ENCODE measurements around the gene PPP2R2C.

PPP2R2C gene

DNA sequence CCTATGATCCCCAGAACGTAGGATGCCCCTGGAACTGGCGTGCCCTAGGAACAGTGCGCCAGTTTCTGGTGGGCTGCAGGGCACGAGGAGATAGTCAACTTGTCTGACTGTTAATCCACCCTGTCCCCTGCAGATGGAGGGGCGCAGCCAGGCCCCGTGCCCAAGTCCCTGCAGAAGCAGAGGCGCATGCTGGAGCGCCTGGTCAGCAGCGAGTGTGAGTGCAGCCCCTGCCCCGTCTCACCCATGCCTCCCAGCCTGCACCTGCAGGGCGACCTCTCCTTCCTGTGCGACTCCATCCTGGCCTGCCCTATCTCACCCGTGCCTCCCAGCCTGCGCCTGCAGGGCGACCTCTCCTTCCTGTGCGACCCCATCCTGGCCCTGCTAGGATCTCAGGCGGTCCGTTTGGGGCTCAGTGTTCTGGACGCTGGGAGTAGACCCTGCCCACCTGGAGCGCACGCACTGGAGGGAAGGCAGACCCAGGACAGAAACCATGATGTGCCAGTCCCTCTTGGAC, 180.6 kb downstream of the PPP2R2C start:
- no peak for DNase-seq (ENCODE audit: low read depth in 2 of 2, low spot score in 1 of 2)

DNA sequence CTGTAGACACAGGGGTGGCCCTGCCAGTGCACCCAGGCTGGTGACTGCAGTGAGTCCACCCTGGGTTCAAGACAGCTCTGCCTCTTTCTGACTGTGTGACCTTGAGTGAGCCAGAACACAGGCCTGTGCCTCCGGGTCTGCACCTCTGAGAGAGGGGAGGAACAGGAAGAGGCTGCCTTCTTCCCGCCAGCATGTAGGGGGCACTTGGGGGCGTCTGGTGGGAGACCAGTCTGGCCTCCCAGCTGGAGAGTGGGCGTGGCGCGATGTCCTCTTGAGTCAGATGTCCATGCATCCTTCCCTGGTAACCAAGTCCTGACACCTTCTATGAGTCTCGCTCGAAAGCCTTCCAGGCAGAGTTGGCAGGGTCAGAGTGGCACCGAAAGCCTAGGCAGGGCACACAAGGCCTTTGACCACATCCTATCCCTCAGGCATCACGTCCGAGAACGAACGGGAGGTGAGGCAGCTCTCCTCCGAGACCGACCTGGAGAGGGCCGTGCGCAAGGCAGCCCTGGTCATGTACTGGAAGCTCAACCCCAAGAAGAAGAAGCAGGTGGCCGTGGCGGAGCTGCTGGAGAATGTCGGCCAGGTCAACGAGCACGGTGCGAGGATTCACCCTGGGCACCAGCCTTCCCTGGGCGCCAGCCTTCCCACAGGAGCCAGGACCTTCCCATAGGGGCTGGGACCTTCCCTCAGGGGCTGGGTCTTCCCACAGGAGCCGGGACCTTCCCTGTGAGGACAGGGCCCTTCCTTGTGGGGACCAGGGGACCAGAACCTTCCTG, 181.5 kb downstream of the PPP2R2C start:
- no peak for DNase-seq (ENCODE audit: low read depth in 2 of 2, low spot score in 1 of 2)

DNA sequence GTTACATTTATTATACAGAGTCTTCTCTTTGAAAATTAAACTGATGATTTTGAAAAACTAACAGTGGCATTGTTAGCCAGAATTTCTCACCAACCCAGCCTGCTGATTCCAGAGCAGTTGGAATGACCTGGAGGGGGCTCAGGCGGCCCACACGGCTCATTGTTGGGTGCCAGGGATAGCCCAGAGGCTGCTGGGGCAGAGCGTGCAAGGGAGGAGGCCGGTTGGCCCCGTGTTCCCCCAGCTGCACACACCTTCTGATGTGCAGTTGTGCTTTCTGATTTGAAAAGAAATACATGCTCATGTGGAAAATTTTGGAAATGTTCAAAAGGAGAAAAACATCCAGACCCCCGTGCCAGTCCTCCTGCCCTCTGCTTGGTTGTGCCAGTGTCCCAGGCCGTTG, 182.2 kb downstream of the PPP2R2C start:
- DNase-seq (ENCODE audit: low read depth in 2 of 2, low spot score in 1 of 2), result no peak

DNA sequence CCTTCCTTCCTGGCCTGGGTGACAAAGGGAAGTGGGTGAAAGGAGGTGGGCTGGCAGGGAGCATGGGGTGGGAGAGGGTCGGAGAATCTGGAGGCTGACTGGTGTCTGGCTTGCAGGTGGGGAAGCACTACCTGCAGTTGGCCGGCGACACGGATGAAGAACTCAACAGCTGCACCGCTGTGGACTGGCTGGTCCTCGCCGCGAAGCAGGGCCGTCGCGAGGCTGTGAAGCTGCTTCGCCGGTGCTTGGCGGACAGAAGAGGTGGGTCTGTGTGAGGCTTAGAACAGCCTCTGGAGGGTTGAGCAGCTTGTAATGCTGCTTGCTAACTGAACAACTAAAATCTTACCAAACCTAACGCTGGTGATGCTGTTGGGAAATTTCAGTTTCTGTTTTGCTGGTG, 183.5 kb downstream of the PPP2R2C start:
- DNase-seq (ENCODE audit: low read depth in 2 of 2, low spot score in 1 of 2), result no peak

DNA sequence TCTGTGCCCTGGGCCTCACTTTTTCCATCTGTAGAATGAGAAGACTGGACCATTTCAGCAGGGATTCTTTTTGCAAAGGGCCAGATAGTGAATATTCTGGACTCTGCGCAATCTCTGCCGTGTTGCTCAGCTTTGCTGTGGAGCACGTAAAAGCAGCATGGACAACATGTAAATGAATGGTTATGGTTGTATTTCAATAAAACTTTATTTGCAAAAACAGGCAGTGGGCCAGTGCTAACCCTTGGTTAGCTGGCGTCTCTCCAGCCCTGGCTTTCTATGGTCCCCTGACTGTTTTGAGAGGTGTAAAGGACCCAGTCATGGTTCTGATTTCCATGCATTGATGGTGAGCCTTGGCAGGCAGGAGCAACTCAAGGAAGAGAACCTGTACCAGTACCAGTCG, 184.1 kb downstream of the PPP2R2C start:
- DNase-seq (ENCODE audit: low read depth in 2 of 2, low spot score in 1 of 2), result no peak

DNA sequence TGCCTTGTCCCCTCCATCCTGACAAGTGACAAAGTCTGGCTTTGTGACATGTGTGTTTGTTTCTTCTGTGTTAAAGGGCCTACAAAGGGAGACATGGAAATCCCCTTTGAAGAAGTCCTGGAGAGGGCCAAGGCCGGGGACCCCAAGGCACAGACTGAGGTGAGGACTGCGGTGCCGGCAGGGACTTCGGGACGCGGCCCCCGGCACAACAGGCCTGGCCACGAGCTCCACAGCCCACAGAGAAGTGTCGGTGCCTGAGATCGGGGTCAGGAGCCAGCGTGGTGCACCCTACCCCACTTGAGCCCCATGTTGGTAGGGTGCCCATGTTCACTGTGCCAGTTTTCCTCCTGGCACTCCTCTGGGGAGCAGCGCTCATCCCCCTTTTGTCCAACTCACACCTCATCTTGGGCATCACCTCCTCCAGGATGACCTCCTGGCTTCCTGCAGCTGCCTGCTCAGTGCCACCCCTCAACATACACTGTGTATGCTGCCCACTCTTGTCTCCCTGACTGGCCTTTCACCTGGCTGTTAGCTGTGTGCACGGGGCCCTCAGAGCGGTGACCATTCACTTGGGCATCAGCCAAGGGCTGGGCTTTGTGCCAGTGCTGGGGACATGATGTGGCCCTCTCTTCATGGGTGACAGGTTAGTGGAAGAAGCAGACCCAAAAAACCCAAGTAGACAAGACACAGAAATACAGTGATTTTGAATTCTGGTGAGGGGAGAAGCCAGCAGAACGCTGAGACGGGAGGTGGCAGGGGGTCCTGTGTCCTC, 185.2 kb downstream of the PPP2R2C start:
- DNase-seq (ENCODE audit: low read depth in 2 of 2, low spot score in 1 of 2), result no peak

DNA sequence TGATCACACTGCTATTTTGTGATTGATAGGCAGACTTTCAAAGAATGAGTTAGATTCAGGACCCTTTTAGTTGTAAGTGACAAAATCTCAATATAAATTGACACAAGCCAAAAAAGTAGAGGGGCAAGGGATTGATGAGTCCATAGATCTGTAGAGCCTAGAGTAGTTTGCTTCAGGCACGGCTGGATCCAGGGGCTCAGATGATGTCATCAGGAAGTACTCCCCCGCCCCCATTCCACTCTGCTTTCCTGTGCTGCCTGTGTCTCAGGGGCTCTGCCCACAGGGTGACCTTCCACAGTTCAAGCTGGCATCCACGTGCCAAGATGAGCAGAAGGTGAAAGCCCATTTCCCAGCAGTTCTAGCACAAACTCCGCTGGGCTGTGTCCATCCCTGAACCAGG, 189.1 kb downstream of the PPP2R2C start:
- no peak for DNase-seq (ENCODE audit: low read depth in 2 of 2, low spot score in 1 of 2)

DNA sequence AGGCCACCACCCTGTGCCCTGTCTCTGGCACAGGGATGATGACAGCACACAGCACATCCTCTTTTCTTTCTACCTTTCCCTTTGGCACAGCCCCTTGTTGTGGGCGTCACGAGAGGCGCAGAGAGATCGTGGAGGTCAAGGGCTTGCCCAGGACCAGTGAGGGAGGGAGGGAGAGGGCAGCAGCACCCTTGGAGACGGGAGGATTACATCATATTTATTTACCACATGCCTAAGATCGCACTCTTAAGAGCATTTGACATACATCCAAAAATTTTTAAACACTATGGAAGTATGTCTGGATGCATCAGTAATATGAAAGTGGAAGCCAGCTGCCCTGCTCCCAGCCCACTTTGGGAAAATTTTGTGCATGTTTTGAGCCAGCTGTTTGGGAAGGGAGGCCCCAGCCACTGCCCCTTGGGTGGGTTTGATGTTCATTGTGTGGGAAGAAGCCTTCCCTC, 190.1 kb downstream of the PPP2R2C start:
- no peak for DNase-seq (ENCODE audit: low read depth in 2 of 2, low spot score in 1 of 2)

DNA sequence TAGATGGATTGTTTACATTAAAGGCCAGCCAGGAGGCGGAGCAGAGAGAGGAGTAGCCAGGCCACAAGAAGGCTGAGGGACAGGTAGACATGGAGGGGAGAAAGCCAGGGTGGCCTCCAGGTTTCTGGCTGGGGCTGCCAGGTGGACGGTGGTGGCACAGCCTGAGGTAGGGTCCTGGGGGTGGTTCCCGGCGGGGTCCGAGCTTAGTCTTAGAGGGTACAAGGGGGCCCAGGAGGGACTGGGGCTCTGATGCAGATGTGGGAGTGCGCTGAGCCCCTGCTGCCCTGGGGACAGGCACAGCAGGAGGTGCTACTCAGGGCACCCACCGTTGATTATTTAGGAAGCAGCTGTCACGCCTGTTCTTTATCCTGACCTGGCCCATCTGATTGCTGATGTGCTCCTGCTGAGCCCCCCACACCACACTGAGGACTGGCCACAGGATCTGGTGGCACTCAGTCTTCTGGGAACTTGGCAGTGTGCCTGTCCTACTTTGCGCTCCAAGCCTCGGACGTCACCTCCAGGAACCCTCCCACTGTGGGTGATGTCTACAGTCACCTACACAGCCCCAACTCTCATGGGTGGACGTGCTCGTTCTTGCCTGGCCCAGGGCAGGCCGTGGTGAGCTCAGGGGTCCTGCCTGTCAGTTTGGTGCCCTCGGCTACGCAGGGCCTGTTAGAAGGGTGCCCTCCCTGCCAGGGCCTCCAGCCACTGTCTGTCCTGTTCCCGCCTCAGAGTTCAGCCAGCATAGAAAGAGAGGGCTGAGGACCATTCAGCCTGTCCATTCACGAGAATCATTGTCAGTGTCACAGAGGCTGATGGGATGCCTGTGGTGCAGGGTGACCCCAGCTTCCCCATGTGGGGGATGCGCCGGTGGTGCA, 190.7 kb downstream of the PPP2R2C start:
- no peak for DNase-seq (ENCODE audit: low read depth in 2 of 2, low spot score in 1 of 2)

DNA sequence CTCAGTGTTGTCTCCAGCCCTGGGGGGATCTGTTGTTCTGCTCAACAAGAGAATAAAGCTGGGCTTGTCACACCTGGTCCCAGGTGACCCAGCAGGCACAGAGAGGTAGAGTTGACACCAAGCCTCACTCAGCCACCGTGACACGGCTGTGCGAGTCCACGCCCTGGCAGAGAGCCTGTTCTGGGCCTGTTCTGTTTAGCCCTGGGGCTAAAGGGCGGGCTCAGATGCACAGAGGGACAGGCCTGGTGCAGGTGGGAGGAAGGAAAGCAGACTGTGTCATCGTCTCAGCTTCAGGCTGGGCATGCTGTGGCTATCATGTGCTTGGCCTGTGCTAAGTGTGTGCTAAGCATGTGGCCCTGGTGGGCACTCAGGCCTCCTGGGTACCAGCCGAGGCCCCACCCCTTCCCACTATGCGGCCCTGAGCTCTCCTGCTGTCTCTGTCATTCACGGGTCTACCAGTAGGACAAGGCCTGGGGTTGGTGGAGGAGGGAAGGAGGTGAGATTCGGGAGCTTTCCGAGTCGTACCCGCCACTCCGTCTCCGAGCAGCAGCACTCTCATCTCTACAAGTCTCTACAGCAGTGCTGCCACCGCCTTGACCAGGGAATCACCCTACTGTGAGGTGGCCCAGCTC, 191.9 kb downstream of the PPP2R2C start:
- no peak for DNase-seq (ENCODE audit: low read depth in 2 of 2, low spot score in 1 of 2)

DNA sequence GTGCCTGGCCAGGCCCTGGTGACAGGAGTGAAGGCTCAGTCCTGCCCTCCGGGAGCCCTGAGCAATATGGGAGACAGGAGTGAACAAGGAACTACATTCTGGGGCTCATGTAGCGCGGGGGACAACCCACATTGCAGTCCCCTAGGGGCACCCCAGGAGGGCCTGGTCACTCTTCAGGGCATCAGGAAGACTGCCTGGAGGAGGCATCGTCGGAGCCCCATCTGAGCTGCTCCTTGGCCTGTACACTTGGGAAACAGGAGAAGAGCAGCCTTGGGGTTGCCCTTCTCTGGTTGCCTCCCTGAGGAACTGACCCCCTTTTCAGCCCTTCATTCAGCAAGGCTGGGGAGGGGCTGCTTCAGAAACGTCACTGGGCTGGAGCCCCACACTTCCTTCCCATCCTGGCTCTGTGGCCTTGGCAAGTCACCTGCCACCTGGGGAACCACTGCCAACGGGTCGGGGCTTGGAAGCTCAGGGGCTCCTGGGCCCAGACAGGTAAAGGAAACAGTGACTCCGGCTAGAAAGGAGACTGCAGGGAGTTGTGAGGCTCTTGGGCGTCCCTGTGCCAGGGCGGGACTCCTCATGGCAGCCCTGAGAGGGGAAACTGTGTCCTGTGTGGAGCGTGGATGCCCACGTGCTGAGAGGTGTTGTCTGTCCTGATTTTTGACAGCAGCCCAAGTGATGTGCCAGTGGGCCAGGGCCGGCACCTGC, 192.7 kb downstream of the PPP2R2C start:
- no peak for DNase-seq (ENCODE audit: low read depth in 2 of 2, low spot score in 1 of 2)

DNA sequence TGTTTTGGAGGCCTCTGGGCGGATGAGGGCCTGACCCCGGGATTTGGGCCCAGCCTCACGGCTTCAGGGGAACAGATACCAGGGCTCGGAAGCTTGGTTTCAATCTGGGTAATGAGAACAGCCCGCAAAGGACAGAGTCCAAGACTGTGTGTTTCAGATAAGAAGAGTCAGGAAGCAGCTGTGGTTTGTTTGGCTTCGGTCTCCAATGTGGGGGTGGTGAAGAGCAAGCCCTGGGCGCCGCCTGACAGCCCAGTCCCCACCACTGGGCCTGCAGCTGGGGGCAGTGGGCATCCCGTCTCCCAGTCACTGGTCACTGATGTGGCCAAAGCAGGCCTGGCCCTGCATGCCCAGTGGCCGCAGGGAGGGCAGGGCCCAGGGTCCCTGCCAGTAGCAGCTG, 193.6 kb downstream of the PPP2R2C start:
- DNase-seq (ENCODE audit: low read depth in 2 of 2, low spot score in 1 of 2), result no peak

DNA sequence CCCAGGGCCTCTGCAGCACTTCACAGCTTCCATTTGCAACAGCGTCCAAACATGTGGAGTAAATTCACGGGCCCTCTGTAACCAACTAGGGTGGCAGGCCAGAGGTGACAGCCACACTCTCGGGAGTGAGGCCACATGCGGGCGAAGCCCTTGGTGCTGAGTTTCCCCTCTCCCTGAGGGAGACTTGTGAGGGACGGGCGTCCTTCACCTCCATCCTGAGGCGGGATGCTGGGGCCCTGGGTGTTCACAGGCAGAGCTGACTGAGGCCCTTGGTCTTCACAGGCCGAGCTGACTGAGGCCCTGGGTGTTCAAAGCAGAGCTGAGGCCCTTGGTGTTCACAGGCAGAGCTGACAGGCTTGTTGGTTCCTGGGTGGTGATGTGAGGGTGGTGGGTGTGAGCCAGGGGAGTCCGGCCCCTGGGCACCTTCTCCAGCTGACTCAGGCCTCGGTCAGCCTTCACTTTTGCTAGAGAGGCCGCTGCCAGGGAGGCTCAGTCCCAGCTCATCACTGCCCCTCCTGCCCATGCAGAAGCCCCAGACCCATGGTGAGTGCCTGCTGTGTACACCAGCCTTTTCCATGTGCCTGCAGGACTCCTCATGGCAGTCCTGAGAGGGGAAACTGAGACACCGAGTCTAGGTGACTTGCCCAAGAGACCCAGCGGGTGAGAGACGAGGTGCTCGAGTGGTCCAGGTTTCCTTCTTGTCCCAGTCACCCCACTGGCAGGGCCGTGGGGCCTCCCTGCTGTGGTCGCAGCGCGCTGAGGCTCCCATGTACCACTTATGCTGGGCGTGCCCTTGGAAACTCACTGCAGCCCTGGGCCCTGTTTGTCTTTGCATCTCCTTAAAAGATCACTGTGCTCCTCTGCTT, 194.2 kb downstream of the PPP2R2C start:
- DNase-seq (ENCODE audit: low read depth in 2 of 2, low spot score in 1 of 2), result no peak

DNA sequence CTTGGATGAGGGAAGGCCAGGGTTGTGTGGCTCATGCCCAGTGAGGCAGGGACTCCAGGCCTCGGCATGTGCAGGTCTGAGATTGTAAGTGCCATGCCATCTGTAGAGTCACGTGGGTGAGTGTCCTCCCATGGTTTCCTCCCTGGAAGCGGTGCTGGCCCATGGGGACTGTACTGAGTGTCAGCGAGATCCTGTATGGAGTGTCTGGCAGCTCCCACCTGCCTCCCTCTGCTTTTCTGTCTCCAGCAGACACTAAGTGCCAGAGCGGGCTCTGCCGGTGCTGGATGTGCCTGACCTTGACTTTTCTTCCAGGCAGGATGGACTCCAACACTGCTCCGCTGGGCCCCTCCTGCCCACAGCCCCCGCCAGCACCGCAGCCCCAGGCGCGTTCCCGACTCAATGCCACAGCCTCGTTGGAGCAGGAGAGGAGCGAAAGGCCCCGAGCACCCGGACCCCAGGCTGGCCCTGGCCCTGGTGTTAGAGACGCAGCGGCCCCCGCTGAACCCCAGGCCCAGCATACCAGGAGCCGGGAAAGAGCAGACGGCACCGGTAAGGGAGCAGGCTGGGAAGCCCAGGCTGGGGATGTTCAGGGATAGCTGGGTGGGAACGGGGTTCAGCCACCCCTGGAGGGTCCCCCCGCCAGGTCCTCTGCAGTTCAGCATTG, 195.1 kb downstream of the PPP2R2C start:
- DNase-seq (ENCODE audit: low read depth in 2 of 2, low spot score in 1 of 2), result no peak

DNA sequence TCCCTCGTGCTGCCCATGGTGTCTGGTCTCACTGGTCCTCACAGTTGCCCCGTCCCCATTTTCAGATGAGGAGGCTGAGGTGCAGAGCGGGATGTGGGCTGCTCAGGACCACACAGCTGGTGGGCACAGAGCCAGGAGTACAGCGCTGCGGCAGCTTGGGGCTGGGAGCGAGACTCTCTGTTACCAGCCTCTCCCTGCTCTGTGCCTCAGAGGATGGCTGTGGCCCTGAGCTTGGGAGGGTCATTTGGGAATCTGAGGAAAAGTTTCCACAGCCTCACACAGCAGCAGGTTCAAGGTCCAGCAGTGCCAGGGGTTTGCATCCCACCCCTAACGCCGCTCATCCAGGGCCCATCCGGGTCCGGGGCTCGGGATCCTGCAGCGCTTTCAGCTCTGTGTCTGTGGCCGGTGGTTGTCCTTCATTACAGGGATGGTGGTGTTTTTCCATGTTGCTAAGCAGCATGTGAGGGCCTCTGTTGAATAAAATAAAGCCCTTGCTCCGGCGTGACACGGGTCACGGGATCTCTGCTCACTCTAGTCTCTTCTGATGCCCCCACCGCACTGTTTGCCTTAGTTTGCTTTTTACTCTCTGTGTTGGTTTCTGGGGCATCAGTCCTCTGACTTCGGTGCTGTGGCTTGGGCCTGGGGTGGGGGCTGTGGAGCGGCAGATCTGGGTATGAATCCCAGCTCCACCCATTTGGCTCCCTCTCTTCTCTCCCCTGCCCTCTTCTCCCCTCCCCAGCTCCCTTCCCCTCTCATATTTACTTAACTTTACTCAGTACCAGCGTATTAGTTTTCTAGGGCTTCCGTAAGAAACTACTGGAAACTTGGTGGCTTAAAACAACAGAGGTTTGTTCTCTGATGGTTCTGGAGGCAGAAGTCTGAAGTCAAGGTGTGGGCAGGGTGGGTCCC, 196.3 kb downstream of the PPP2R2C start:
- DNase-seq (ENCODE audit: low read depth in 2 of 2, low spot score in 1 of 2), result no peak

DNA sequence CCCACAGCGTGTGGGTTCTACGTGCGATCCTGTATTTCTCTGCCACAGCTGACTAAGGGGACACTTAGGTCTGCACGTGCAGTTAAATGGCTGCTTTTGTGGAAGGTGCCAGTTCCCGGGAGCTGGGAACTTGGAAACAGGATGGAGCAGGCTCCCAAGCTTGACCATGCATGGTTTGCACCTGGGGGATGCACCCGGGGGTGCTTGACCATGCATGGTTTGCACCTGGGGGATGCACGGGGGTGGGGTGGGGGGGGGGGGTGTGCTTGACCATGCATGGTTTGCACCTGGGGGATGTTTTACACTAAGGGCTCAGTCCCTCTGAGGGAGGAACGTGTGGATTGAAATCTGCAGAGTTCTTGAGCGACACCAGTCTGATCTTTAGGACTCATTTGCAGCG, 197.1 kb downstream of the PPP2R2C start:
- DNase-seq (ENCODE audit: low read depth in 2 of 2, low spot score in 1 of 2), result no peak

DNA sequence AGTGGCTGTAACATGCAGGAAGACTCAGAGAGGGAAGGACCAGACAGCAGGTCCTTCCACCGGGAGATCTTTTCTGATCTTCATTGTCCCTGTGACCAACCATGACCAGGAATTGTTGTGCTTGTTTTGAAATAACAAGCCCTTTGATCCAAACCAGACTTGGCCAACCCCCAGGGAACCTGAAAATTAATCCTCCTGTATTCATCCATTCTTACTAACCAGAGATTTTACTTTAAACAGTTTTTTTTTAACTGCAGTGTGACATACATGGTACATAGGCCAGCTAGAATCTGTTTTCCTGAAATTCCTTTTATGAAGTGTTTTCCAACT, 198.8 kb downstream of the PPP2R2C start:
- no peak for DNase-seq (ENCODE audit: low read depth in 2 of 2, low spot score in 1 of 2)
